H1 (cell line): ENCODE measurements around the gene DHRS4. TPM values are rescaled to one million over a fixed set of nuclear protein-coding genes. Genes with fewer than 3 reads are reported as not detected.
"Not testable (repeated sequence)": the region's sequence is repeated elsewhere in the genome, so short reads cannot be mapped to it uniquely, and the experiment has no call there.

Experiments used
- CTCF ChIA-PET: fragments of 300-600 bp; sonication (Branson Sonifier 250); formaldehyde crosslinking; loops from one replicate; lab custom pipeline; 2021; ENCODE audit not compliant: partially characterized antibody; lab: Charles Lee
- POLR2A ChIA-PET: fragments of 300-600 bp; sonication (Branson Sonifier 250); formaldehyde crosslinking; loops from one replicate; lab custom pipeline; 2021; ENCODE audit warnings: inconsistent platforms; ENCODE audit not compliant: partially characterized antibody; lab: Charles Lee
- DNase-seq, 2 experiments: peaks; one replicate each; pipeline versions ENCODE4 v3.0.0 to v3.0.0-alpha.2; 2010 to 2022; ENCODE audit warnings: low spot score in 2 of 2, low read depth in 1 of 2, mixed read lengths in 1 of 2
- FAIRE-seq: peaks from 2 replicates; lab custom pipeline; 2011; peaks lifted over from hg19 to GRCh38; lab: Jason Lieb, UNC
- H2AFZ ChIP-seq: 2 replicates; pipeline ENCODE4 v1.8.1; 2012; ENCODE audit warnings: low read length, inconsistent platforms
- H2AK5ac ChIP-seq: 2 replicates; pipeline ENCODE4 v1.6.1; 2013; ENCODE audit warnings: low read depth, low read length
- H2BK120ac ChIP-seq: replicated peaks from 2 replicates; pipeline ENCODE3; 2013; ENCODE audit warnings: low read depth, low read length, inconsistent platforms
- H2BK12ac ChIP-seq: 2 replicates; pipeline ENCODE4 v1.6.1; 2013; ENCODE audit warnings: low read depth, low read length
- H2BK15ac ChIP-seq: 2 replicates; pipeline ENCODE4 v1.6.1; 2013; ENCODE audit warnings: low read length
- H2BK20ac ChIP-seq: 2 replicates; pipeline ENCODE4 v1.6.1; 2013; ENCODE audit warnings: low read length
- H2BK5ac ChIP-seq: 2 replicates; pipeline ENCODE4 v1.6.1; 2013; ENCODE audit warnings: low read depth, low read length
- H3K14ac ChIP-seq: 2 replicates; pipeline ENCODE4 v1.6.1; 2013; ENCODE audit warnings: inconsistent platforms; ENCODE audit not compliant: insufficient read length
- H3K18ac ChIP-seq: 2 replicates; pipeline ENCODE4 v1.6.1; 2013; ENCODE audit warnings: low read length; ENCODE audit errors: extremely low read depth
- H3K23ac ChIP-seq: 2 replicates; pipeline ENCODE4 v1.6.1; 2013; ENCODE audit warnings: inconsistent platforms; ENCODE audit not compliant: insufficient read length
- H3K23me2 ChIP-seq: 2 replicates; pipeline ENCODE4 v1.6.1; 2013; ENCODE audit warnings: low read depth, low read length
- H3K27ac ChIP-seq: 2 replicates; pipeline ENCODE4 v1.6.1; 2011; ENCODE audit warnings: low read depth, low read length, inconsistent platforms
- H3K27me3 ChIP-seq, 4 experiments: replicated peaks in 1 of 4; 1 replicate in 1 of 4; 2 replicates in 3 of 4; pipeline versions ENCODE4 v1.6.1 to v1.8.1; 2011 to 2013; ENCODE audit warnings: low read length in 3 of 4, mild to moderate bottlenecking in 3 of 4, inconsistent platforms in 2 of 4, mixed read lengths in 2 of 4, moderate library complexity in 1 of 4; ENCODE audit not compliant: control insufficient read depth in 3 of 4, insufficient read depth in 3 of 4; ENCODE audit errors: extremely low read depth in 1 of 4
- H3K36me3 ChIP-seq, 4 experiments: 2 replicates each; pipeline versions ENCODE4 v1.6.1 to v1.8.1; 2011 to 2013; ENCODE audit warnings: mild to moderate bottlenecking in 4 of 4, low read length in 3 of 4, moderate library complexity in 2 of 4, control low read depth in 1 of 4, inconsistent platforms in 1 of 4; ENCODE audit not compliant: insufficient read depth in 4 of 4, control insufficient read depth in 2 of 4
- H3K4ac ChIP-seq: replicated peaks from 2 replicates; pipeline ENCODE3; 2013; ENCODE audit warnings: low read length, low read depth, mixed read lengths, inconsistent platforms; ENCODE audit not compliant: insufficient read length
- H3K4me1 ChIP-seq, 4 experiments: replicated peaks in 1 of 4; 1 replicate in 1 of 4; 2 replicates in 3 of 4; pipeline versions ENCODE4 v1.6.1 to v1.8.1; 2011 to 2013; ENCODE audit warnings: low read length in 3 of 4, inconsistent platforms in 2 of 4, mixed read lengths in 1 of 4; ENCODE audit not compliant: insufficient read depth in 4 of 4, control insufficient read depth in 3 of 4
- H3K4me2 ChIP-seq, 2 experiments: 2 replicates each; pipeline versions ENCODE4 v1.6.1 to v1.8.1; 2011 to 2013; ENCODE audit warnings: low read depth in 2 of 2, low read length in 2 of 2, control low read depth in 1 of 2, inconsistent platforms in 1 of 2, mild to moderate bottlenecking in 1 of 2; ENCODE audit not compliant: insufficient read depth in 1 of 2
- H3K4me3 ChIP-seq, 4 experiments: fragments of 200-600, 300-600 bp in 1 of 4; sonication (generic), shearing (Covaris generic), sonication (Bioruptor Twin) in 1 of 4; 2 replicates each; pipeline versions ENCODE4 v1.5.1 to v1.8.1; 2011 to 2016; ENCODE audit warnings: low read length in 4 of 4, low read depth in 3 of 4, control low read depth in 2 of 4, inconsistent platforms in 2 of 4, mild to moderate bottlenecking in 2 of 4, mixed read lengths in 1 of 4, moderate library complexity in 1 of 4; ENCODE audit not compliant: insufficient read depth in 2 of 4; ENCODE audit errors: extremely low read depth in 1 of 4
- H3K56ac ChIP-seq: replicated peaks from 2 replicates; pipeline ENCODE3; 2013; ENCODE audit warnings: low read depth, mild to moderate bottlenecking, mixed read lengths, low read length, inconsistent platforms; ENCODE audit not compliant: insufficient read length
- H3K79me1 ChIP-seq: 2 replicates; pipeline ENCODE4 v1.6.1; 2013; ENCODE audit warnings: low read depth, low read length, control low read depth
- H3K79me2 ChIP-seq, 2 experiments: 2 replicates each; pipeline versions ENCODE4 v1.6.1 to v1.8.1; 2012 to 2013; ENCODE audit warnings: low read length in 2 of 2, mild to moderate bottlenecking in 2 of 2, inconsistent platforms in 1 of 2; ENCODE audit not compliant: insufficient read depth in 2 of 2, control insufficient read depth in 1 of 2
- H3K9ac ChIP-seq, 4 experiments: replicated peaks in 1 of 4; 1 replicate in 1 of 4; 2 replicates in 3 of 4; pipeline versions ENCODE4 v1.6.1 to v1.8.1; 2011 to 2013; ENCODE audit warnings: low read depth in 3 of 4, low read length in 3 of 4, control low read depth in 2 of 4, mild to moderate bottlenecking in 2 of 4, moderate library complexity in 2 of 4, inconsistent platforms in 1 of 4; ENCODE audit errors: extremely low read depth in 1 of 4
- H3K9me3 ChIP-seq, 2 experiments: 2 replicates each; pipeline versions ENCODE4 v1.6.1 to v1.8.1; 2012 to 2013; ENCODE audit warnings: mild to moderate bottlenecking in 2 of 2, moderate library complexity in 2 of 2, control low read depth in 1 of 2, inconsistent platforms in 1 of 2, low read depth in 1 of 2, low read length in 1 of 2, mixed read lengths in 1 of 2; ENCODE audit not compliant: insufficient read depth in 2 of 2
- H4K20me1 ChIP-seq, 2 experiments: replicated peaks in 1 of 2; 2 replicates each; pipeline versions ENCODE3 to v1.8.1; 2011 to 2013; ENCODE audit warnings: inconsistent platforms in 2 of 2, low read length in 2 of 2, mild to moderate bottlenecking in 1 of 2; ENCODE audit not compliant: insufficient read depth in 2 of 2, control insufficient read depth in 1 of 2
- H4K5ac ChIP-seq: 2 replicates; pipeline ENCODE4 v1.6.1; 2013; ENCODE audit warnings: low read length, low read depth, mixed read lengths, inconsistent platforms; ENCODE audit not compliant: insufficient read length
- H4K8ac ChIP-seq: 2 replicates; pipeline ENCODE4 v1.8.0; 2013; ENCODE audit warnings: mild to moderate bottlenecking, moderate library complexity, low read length, inconsistent platforms; ENCODE audit not compliant: insufficient read depth; ENCODE audit errors: extremely low read depth
- H4K91ac ChIP-seq: replicated peaks from 2 replicates; pipeline ENCODE3; 2013; ENCODE audit warnings: low read length, mixed read lengths, inconsistent platforms; ENCODE audit not compliant: insufficient read length
- WGBS, 2 experiments: shearing (Covaris generic) in 1 of 2; methylation state at CpG; one replicate each; pipeline versions ENCODE4 v1.1.6 to v1.1.7; 2013 to 2015; ENCODE audit warnings: low lambda C conversion rate in 2 of 2, mixed read lengths in 2 of 2, inconsistent platforms in 1 of 2, low coverage in 1 of 2, missing lambda C conversion rate in 1 of 2; ENCODE audit not compliant: insufficient replicate concordance in 2 of 2, insufficient coverage in 1 of 2, insufficient read length in 1 of 2; ENCODE audit errors: extremely low coverage in 1 of 2, missing lambda C conversion rate in 1 of 2; 5-methylcytosine and 5-hydroxymethylcytosine counted together
- polyA plus RNA-seq, 7 experiments: library from polyadenylated mRNA; depleted of rRNA in 3 of 7; stranded (reverse) in 5 of 7; unstranded in 2 of 7; fragments of >200 nt in 5 of 7; fragments of 200-250 nt in 2 of 7; gene quantifications; 1 replicate in 5 of 7; 2 replicates in 1 of 7; 4 replicates in 1 of 7; pipeline versions ENCODE4 v1.2.1 to v1.2.3, GENCODE V29; 2011 to 2013; ENCODE audit warnings: missing spikeins in 2 of 7, mixed read lengths in 2 of 7
- total RNA-seq: library from RNA; stranded (reverse); fragmentation: NEBNext Ultra II Directional; extraction: Animal tissue kit (Norgen Biotek cat#: 25700); gene quantifications from 2 replicates; pipeline ENCODE4 v1.2.1, GENCODE V29; 2021

The DHRS4 gene
- total and polyA plus RNA-seq, 2 of the 8 experiments (the other 6 are each of a cell fraction or from before 2014, with no cell fraction given): 11.7 to 16.2 TPM

- H3K9ac ChIP-seq, H3K4ac ChIP-seq, POLR2A ChIA-PET, H3K18ac ChIP-seq, H2BK15ac ChIP-seq, H3K4me2 ChIP-seq, H3K56ac ChIP-seq, H3K4me1 ChIP-seq, H2AFZ ChIP-seq, H4K8ac ChIP-seq, H2BK20ac ChIP-seq, H3K9me3 ChIP-seq, H4K91ac ChIP-seq, DNase-seq, H4K5ac ChIP-seq, H2AK5ac ChIP-seq, H3K27ac ChIP-seq, H3K4me3 ChIP-seq, H3K27me3 ChIP-seq, CTCF ChIA-PET, H3K79me2 ChIP-seq, H2BK120ac ChIP-seq, H3K36me3 ChIP-seq, H3K23me2 ChIP-seq, H3K79me1 ChIP-seq, H3K14ac ChIP-seq, H4K20me1 ChIP-seq, FAIRE-seq, H2BK12ac ChIP-seq, H2BK5ac ChIP-seq, H3K23ac ChIP-seq: not testable (repeated sequence)
- 100% methylated on average over 1 of the region's 5 CpGs; no CpG with 5 or more reads in 1 of the 2 experiments for WGBS, 2 experiments
Observed at GRCh38 chr14:23999640-24000039, 46.1 kb downstream of the DHRS4 start.

DNA sequence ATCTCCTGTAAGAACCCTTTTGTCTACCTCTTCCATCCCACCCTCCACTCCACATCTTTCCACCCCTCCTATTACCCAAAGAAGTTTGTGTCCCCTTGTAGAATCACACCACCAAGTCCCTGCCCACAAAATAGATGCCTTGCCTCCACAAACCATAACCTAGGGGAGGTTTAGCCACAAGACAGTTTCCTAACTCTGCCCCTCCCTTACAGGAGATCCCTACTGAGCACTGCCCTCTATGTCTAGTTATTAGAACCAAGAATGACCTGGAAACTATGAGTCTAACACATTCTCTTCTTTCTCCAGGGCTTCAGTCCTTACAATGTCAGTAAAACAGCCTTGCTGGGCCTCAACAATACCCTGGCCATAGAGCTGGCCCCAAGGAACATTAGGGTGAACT is 47.5 kb downstream of the DHRS4 start:
- H3K4me3 ChIP-seq, DNase-seq, CTCF ChIA-PET, H3K18ac ChIP-seq, H3K36me3 ChIP-seq, H4K8ac ChIP-seq, H3K4ac ChIP-seq, H2AK5ac ChIP-seq, H3K23ac ChIP-seq, H3K14ac ChIP-seq, H3K27ac ChIP-seq, H3K9ac ChIP-seq, H4K20me1 ChIP-seq, H2BK12ac ChIP-seq, H3K79me2 ChIP-seq, H3K9me3 ChIP-seq, H3K4me2 ChIP-seq, H2AFZ ChIP-seq, H2BK5ac ChIP-seq, FAIRE-seq, H4K91ac ChIP-seq, H3K23me2 ChIP-seq, POLR2A ChIA-PET, H2BK15ac ChIP-seq, H3K27me3 ChIP-seq, H4K5ac ChIP-seq, H2BK120ac ChIP-seq, H3K4me1 ChIP-seq, H3K56ac ChIP-seq, H3K79me1 ChIP-seq, H2BK20ac ChIP-seq: not testable (repeated sequence)
